ENCODE measurements around the gene MAPKAPK5. TPM values are rescaled to one million over a fixed set of nuclear protein-coding genes. Genes with fewer than 3 reads are reported as not detected.

The MAPKAPK5 gene
- total RNA-seq, 1 experiment from 2014 or later, result 85.7 TPM

GRCh38 chr12:111803038-111803626, 38.9 kb upstream of the MAPKAPK5 start:
- no CpG with 5 or more reads among the region's 6 CpGs for WGBS (ENCODE audit: extremely low coverage, insufficient read length, low lambda C conversion rate)
- Mint-ChIP-seq H3K9me3 (no peaks in the 10 kb centered on the region; a peak in 1 of 5 replicates), H3K4me3 (no peak overlapping the region), H3K27me3 (ENCODE audit: low read depth) (no peaks in the 10 kb centered on the region), H3K36me3 (ENCODE audit: insufficient read depth in 1 of 3, low read depth in 3 of 3) (peaks cover 24 to 38% (median 31%) of the 10 kb centered on the region in 3 experiments), H3K4me1 (no peaks in the 10 kb centered on the region), H3K27ac (no peak overlapping the region)
- no peaks in the 10 kb centered on the region for H3K79me1 ChIP-seq (ENCODE audit: insufficient read depth, low read depth, low read length, poor library complexity, severe bottlenecking)
- no peaks in the 10 kb centered on the region for H3K9me3 ChIP-seq (ENCODE audit: control insufficient read depth, low read depth, low read length)
- no peak overlapping the region for H3K23ac ChIP-seq (ENCODE audit: insufficient read length, low read depth, low read length)
- H3K27ac ChIP-seq (ENCODE audit: insufficient read length, low read depth, low read length), result no peak overlapping the region
- no peak for TF ChIP-seq CTCF (conservative IDR thresholded peaks at IDR 0.05)
- no peak overlapping the region for H3K4ac ChIP-seq (ENCODE audit: low read depth, low read length)
- H2BK120ac ChIP-seq (ENCODE audit: low read depth, low read length, poor library complexity, severe bottlenecking), result no peak overlapping the region
- H3K23me2 ChIP-seq (ENCODE audit: insufficient read length, low read depth, low read length, poor library complexity, severe bottlenecking), result no peaks in the 10 kb centered on the region
- H3K14ac ChIP-seq (ENCODE audit: insufficient read depth, low read length), result no peak overlapping the region
- H2AK5ac ChIP-seq (ENCODE audit: insufficient read length, low read length), result no peak overlapping the region
- H2BK12ac ChIP-seq (ENCODE audit: insufficient read length, low read depth, low read length), result no peak overlapping the region
- no peaks in the 10 kb centered on the region for H3K4me1 ChIP-seq (ENCODE audit: insufficient read depth, low read length)
- H3K27me3 ChIP-seq (ENCODE audit: insufficient read depth, low read length), result no peaks in the 10 kb centered on the region
- no peak overlapping the region for H3K56ac ChIP-seq (ENCODE audit: insufficient read length, low read depth, low read length)
- H3K18ac ChIP-seq (ENCODE audit: insufficient read length, low read depth, low read length), result no peak overlapping the region
- H4K8ac ChIP-seq (replicated peaks; ENCODE audit: insufficient read length, low read depth, low read length), result no peak overlapping the region
- no peak overlapping the region for H2AFZ ChIP-seq (ENCODE audit: low read length)
- H4K5ac ChIP-seq (ENCODE audit: insufficient read length, low read depth, low read length), result no peak overlapping the region
- no peaks in the 10 kb centered on the region for H3K79me2 ChIP-seq (ENCODE audit: insufficient read depth, low read length)
- no peak overlapping the region for H2BK15ac ChIP-seq (ENCODE audit: low read depth, low read length)
- DNase-seq, result no peak
- no peak overlapping the region for H2BK5ac ChIP-seq (ENCODE audit: insufficient read length, low read length)
- H4K20me1 ChIP-seq (ENCODE audit: control insufficient read depth, insufficient read depth, insufficient read length), result no peaks in the 10 kb centered on the region
- H4K91ac ChIP-seq (ENCODE audit: insufficient read length, low read depth, low read length), result no peak overlapping the region
- no peak overlapping the region for H2BK20ac ChIP-seq (ENCODE audit: low read depth, low read length, poor library complexity, severe bottlenecking)
- H3K9ac ChIP-seq (ENCODE audit: extremely low read depth, insufficient read length, low read length), result no peak overlapping the region
- no peak overlapping the region for H3K4me2 ChIP-seq (ENCODE audit: insufficient read depth, insufficient read length, low read length)
- no peak overlapping the region for H3T11ph ChIP-seq (ENCODE audit: low read length)

All from H9 (cell line).